ENCODE results near the gene TMEM156. TPM values are rescaled to one million over a fixed set of nuclear protein-coding genes. Genes with fewer than 3 reads are reported as not detected.

Gene TMEM156
- total and polyA plus RNA-seq, 10 donors = 10.5 to 76.1 (median 17.0) TPM

GRCh38 chr4:38979081-38979480 lies 53.1 kb downstream of the TMEM156 start:
- H3K9me3 ChIP-seq = no peaks in the 10 kb centered on the region
- H3K27ac ChIP-seq = no peak overlapping the region
- WGBS, 5 donors = 86 to 94% (median 91%) methylated on average over 4 of the region's 4 CpGs
- intact Hi-C loops (cut with DNase I; ENCODE audit: low total_unique reads) = no loop called here
- H3K4me1 ChIP-seq = no peaks in the 10 kb centered on the region
- no peak for DNase-seq
- no peak for TF ChIP-seq POLR2AphosphoS5 (IDR thresholded peaks at IDR 0.05)
- TF ChIP-seq CTCF (IDR thresholded peaks at IDR 0.05 in 8 of 11, conservative IDR thresholded peaks at IDR 0.05 in 3 of 11) = no peak
- no peak for TF ChIP-seq POLR2A (IDR thresholded peaks at IDR 0.05)
- H3K4me3 ChIP-seq = no peak overlapping the region
- no peaks in the 10 kb centered on the region for H3K27me3 ChIP-seq (replicated peaks in 1 of 7)
- H3K36me3 ChIP-seq = peaks cover 0 to 44% (median 8%) of the 10 kb centered on the region in 6 donors

GRCh38 chr4:38976308-38976707 lies 55.9 kb downstream of the TMEM156 start:
- WGBS, 5 donors = 84 to 95% (median 88%) methylated on average over 7 of the region's 7 CpGs
- intact Hi-C loops (cut with DNase I; ENCODE audit: low total_unique reads) = no loop called here
- Histone ChIP-seq H3K27me3 (replicated peaks in 1 of 7) (no peaks in the 10 kb centered on the region), H3K4me1 (no peaks in the 10 kb centered on the region), H3K4me3 (no peak overlapping the region), H3K36me3 (peaks cover 0 to 20% (median 8%) of the 10 kb centered on the region in 6 donors), H3K27ac (no peak overlapping the region), H3K9me3 (no peaks in the 10 kb centered on the region)
- TF ChIP-seq POLR2AphosphoS5 (IDR thresholded peaks at IDR 0.05) (no peak), CTCF (IDR thresholded peaks at IDR 0.05 in 8 of 11, conservative IDR thresholded peaks at IDR 0.05 in 3 of 11) (no peak), POLR2A (IDR thresholded peaks at IDR 0.05) (no peak)
- no peak for DNase-seq

- intact Hi-C loops (cut with DNase I; ENCODE audit: low total_unique reads) = no loop called here
- Histone ChIP-seq H3K9me3 (no peaks in the 10 kb centered on the region), H3K4me1 (no peaks in the 10 kb centered on the region), H3K27me3 (replicated peaks in 1 of 7) (no peaks in the 10 kb centered on the region), H3K36me3 (peaks cover 2 to 67% (median 10%) of the 10 kb centered on the region in 6 donors), H3K4me3 (no peak overlapping the region), H3K27ac (no peak overlapping the region)
- no peak for DNase-seq
- 91 to 98% (median 95%) methylated on average over 5 of the region's 5 CpGs for WGBS, 5 donors
- TF ChIP-seq CTCF (IDR thresholded peaks at IDR 0.05 in 8 of 11, conservative IDR thresholded peaks at IDR 0.05 in 3 of 11) (no peak), POLR2AphosphoS5 (IDR thresholded peaks at IDR 0.05) (no peak), POLR2A (IDR thresholded peaks at IDR 0.05) (no peak)
Measured at GRCh38 chr4:38968668-38969067, 63.5 kb downstream of the TMEM156 start.

- Histone ChIP-seq H3K9me3 (peaks cover 0 to 1% (median 0%) of the 10 kb centered on the region in 8 donors), H3K36me3 (peaks cover 2 to 67% (median 10%) of the 10 kb centered on the region in 6 donors), H3K27ac (no peak overlapping the region), H3K4me3 (no peak overlapping the region), H3K27me3 (replicated peaks in 1 of 7) (no peaks in the 10 kb centered on the region), H3K4me1 (no peaks in the 10 kb centered on the region)
- no peak for TF ChIP-seq POLR2AphosphoS5 (IDR thresholded peaks at IDR 0.05)
- no peak for TF ChIP-seq CTCF (IDR thresholded peaks at IDR 0.05 in 8 of 11, conservative IDR thresholded peaks at IDR 0.05 in 3 of 11)
- no peak for TF ChIP-seq POLR2A (IDR thresholded peaks at IDR 0.05)
- intact Hi-C loops (cut with DNase I; ENCODE audit: low total_unique reads) = no loop called here
- WGBS, 5 donors = 86 to 93% (median 91%) methylated on average over 7 of the region's 7 CpGs
- no peak for DNase-seq
Measured at GRCh38 chr4:38967260-38968095, 64.7 kb downstream of the TMEM156 start.

Measured in spleen (tissue), 11 donors.